HG03558 (cell line): ENCODE results near the gene MIAT.

Experiments
- ATAC-seq: cut with Tn5 transposase; IDR thresholded peaks from one replicate; pipeline ENCODE4 v1.9.1; 2021; ENCODE audit warnings: moderate number of reproducible peaks; ENCODE audit not compliant: unreplicated experiment; ENCODE audit errors: extremely low read depth

Gene MIAT

GRCh38 chr22:26629988-26630761 is 27.2 kb upstream of the MIAT start:
- no peak for ATAC-seq

DNA sequence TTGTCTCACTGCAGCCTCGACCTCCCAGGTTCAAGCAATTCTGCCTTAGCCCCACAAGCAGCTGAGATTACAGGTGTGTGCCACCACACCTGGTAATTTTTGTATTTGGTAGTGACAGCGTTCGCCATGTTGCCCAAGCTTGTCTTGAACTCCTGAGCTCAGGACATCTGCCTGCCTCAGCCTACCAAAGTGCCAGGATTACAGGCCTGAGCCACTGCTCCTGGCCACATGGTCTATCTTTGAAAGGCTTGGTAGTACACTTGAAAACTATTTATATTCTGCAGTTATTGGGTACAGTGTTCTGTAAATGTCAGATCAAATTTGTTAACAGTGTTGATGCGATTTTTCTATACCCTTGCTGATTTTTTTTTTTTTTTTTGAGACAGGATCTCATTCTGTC is 26.1 kb upstream of the MIAT start:
- no peak for ATAC-seq

GRCh38 chr22:26632422-26633155 is 24.8 kb upstream of the MIAT start:
- no peak for ATAC-seq

DNA sequence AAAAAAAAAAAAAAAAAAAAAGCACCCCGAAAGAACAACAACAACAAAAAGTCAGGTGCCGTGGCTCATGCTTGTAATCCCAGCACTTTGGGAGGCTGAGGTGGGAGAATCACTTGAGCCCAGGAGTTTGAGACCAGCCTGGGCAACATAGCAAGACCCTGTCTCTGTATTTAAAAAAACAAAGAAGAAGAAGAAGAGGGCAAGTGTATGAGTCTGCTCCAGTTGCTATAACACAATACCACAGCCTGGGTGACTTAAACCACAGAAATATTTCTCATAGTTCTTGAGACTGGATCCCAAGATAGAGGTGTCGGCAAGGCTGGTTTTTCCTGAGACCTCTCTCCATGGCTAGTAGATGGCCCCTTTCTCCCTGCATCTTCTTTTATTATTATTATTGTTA is 23.2 kb upstream of the MIAT start:
- no peak for ATAC-seq

GRCh38 chr22:26635117-26635516 is 22.3 kb upstream of the MIAT start:
- no peak for ATAC-seq

DNA sequence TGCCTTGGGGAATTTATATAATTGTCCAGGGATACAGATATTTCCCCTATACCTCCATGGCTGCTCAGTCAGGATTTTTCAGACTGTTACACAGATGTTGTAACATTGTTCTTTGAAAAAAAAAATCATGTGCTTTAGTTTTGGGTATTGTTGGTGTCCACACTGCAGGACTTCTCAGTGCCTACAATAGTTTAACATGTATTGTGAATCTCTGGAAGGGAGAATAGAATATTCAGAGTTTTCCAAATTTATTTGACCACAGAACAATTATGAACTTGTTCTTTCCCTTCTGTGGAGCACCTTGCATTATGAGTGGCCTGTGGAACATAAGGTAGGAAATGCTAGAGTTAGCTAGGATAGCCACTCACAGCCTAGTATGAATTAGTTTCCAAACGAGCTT is 21.1 kb upstream of the MIAT start:
- no peak for ATAC-seq

- no peak for ATAC-seq
Measured at GRCh38 chr22:26642465-26643417, 14.6 kb upstream of the MIAT start.

DNA sequence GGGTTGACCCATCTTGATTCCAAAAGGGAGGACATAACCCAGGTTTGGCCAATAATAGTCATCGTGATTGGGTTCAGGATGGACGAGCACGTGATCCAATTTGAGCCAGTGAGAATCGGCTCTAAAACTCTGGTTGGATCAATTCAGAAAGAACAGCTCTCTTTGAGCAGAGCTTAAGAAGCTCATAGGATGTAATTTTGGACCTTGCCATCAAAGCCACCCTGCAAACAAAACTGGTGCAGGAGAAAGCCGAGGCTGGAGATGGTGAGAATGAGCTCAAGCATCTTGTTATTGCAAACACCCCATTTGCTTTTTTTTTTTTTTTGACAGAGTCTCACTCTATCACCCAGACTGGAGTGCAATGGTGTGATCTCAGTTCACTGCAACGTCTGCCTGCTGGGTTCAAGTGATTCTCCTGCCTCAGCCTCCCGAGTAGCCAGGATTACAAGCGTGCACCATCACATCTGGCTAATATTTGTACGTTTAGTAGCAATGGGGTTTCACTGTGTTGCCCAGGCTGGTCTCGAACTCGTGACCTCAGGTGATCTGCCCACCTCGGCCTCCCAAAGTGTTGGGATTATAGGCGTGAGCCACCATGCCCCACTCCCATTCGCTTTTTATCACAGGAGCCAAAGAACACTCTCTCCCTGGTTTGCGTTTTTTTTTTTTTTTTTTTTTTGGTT is 13.8 kb upstream of the MIAT start:
- no peak for ATAC-seq

GRCh38 chr22:26646158-26646557 is 11.2 kb upstream of the MIAT start:
- ATAC-seq = no peak

- ATAC-seq = no peak
Measured at GRCh38 chr22:26648011-26648497, 9.3 kb upstream of the MIAT start.

- ATAC-seq = no peak
Measured at GRCh38 chr22:26648528-26649388, 8.6 kb upstream of the MIAT start.

- ATAC-seq = no peak
Measured at GRCh38 chr22:26650722-26651421, 6.5 kb upstream of the MIAT start.

GRCh38 chr22:26651815-26652214 is 5.6 kb upstream of the MIAT start:
- ATAC-seq = no peak

DNA sequence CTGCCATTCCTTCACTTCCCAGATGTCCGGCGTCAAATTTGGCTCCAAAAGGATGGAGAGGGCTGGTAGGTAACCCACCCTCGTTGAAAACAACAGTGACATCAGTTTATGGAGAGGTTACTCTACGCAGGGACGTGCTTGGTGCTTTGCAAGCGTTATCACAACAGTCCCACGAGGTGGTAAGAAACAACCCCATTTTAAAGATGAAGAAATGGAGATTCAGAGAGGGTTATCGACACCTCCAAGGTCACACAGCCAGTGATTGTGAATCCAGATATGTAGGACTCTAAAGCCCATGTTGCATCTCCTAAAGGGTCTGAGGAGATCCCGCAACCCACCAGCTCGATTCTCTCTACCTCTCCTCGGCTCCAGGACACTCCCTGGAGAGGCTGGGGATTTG is 773 bp downstream of the MIAT start:
- ATAC-seq = no peak

DNA sequence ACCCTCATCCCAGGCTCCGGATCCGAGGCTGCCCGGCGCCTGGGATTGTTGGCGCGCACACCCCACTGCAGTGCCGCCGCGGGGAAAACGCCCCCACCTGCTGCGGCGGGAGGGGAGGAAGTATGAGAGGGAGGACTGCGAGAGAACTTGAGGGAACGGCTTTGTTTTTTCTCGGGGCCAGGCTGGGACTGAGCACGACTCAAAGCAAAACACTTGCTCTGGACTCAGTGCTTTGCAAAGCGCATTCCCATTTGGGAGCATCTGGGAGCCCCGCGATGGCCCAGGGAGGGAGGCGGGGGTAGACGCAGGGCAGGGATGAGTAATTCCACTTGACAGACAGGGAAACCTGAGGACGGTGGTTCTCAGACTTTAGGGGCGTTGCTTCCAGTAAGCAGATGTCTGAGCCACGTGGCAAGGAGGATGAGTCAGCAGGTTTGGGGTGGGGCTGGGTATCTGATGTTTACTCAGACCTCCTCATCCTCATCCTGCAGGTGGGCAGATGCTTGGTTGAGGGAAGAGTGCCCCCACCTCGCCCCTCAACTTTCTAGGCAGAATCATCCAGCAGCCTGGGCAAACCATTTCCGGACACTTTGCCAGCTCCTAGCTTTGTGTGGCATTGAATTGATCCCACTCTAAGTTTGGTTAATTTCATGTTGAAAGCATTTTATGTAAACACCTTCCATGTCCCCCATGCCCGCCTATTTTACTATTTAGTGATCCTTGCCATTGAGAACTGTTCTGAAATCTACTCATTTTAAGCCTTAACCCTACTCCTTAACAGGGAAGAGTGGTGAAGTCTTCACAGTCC is 1.5 kb downstream of the MIAT start:
- ATAC-seq = no peak

GRCh38 chr22:26660356-26660755 is 3.0 kb downstream of the MIAT start:
- no peak for ATAC-seq

GRCh38 chr22:26660961-26661578 is 3.7 kb downstream of the MIAT start:
- no peak for ATAC-seq
